ENCODE measurements around the gene CLN6.

DNA sequence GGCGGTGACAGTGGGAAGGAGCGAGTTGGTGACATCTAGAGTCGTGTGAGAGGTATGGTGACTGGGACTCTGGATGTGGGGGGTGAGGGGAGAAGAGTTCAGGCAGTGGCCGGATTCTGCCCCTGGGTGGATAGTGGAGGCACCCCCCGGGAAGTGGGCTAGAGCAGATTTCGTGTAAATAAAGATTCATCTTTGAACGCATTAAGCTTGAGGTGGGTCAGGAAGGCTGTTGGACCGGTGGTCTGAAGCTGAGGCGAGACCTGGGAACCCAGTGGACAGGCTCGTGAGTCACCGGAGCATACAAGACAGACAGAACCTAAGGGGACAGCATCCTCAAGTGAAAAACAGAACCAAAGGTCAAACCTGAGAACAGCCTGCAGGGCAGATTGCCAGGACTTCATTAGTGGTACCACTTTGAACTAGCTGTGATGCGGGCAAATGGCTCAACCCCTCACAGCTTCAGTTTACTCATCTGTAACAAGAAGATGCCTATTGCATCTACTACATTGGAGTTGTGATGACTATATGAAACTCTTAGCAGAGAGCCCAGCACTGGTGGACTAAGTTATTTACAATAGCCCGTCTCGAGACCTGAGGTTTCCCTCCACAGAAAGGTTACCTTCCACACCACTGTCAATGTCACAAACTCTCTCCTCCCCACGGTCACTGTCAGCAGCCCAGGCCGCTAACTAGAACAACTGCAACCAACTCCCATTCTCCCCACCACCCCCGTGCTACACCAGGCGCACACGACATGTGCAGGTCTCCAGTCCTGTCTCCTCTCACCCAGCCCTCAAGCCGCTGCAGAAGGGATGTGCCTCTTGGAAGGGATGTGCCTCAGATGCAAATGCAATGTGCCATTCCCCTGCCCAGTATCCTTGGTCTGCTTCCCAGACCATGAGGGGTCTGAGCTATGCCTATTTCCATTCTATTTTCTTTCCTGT, 901 bp upstream of the CLN6 start:
- no peak for TF ChIP-seq EZH2 (IDR thresholded peaks at IDR 0.05; ENCODE audit: borderline replicate concordance)
- TF ChIP-seq, protein P1, sequence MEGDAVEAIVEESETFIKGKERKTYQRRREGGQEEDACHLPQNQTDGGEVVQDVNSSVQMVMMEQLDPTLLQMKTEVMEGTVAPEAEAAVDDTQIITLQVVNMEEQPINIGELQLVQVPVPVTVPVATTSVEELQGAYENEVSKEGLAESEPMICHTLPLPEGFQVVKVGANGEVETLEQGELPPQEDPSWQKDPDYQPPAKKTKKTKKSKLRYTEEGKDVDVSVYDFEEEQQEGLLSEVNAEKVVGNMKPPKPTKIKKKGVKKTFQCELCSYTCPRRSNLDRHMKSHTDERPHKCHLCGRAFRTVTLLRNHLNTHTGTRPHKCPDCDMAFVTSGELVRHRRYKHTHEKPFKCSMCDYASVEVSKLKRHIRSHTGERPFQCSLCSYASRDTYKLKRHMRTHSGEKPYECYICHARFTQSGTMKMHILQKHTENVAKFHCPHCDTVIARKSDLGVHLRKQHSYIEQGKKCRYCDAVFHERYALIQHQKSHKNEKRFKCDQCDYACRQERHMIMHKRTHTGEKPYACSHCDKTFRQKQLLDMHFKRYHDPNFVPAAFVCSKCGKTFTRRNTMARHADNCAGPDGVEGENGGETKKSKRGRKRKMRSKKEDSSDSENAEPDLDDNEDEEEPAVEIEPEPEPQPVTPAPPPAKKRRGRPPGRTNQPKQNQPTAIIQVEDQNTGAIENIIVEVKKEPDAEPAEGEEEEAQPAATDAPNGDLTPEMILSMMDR (IDR thresholded peaks at IDR 0.05; ENCODE audit: poor library complexity): no peak
